UCSD-AML1 (cell line): Measurements from ENCODE around the gene DNAJC11.
"Not testable (repeated sequence)": the region's sequence is repeated elsewhere in the genome, so short reads cannot be mapped to it uniquely, and the experiment has no call there.

Experiments used
- DNase-seq: peaks from one replicate; lab custom pipeline; 2025; ENCODE audit not compliant: unreplicated experiment; lab: John Stamatoyannopoulos, UW

The DNAJC11 gene

DNA sequence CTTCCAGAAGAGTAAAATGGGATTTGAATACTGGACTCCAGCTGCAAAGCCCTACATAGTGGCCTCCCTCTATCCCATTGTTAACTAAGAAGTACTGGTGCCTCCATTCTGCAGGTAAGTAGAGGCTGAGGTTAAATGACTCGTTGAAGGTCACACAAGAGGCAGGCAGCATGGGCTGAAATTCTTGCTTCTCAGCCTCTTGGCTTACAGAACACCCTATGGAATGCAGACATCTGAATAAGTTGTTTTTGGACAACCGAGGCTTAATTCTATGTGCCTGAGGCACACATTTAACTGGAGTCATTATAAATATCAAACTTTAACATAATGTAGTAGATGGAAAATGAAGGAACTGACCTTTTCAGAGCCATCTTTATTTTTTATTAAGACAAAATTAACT lies 5.7 kb downstream of the DNAJC11 start:
- no peak for DNase-seq

DNA sequence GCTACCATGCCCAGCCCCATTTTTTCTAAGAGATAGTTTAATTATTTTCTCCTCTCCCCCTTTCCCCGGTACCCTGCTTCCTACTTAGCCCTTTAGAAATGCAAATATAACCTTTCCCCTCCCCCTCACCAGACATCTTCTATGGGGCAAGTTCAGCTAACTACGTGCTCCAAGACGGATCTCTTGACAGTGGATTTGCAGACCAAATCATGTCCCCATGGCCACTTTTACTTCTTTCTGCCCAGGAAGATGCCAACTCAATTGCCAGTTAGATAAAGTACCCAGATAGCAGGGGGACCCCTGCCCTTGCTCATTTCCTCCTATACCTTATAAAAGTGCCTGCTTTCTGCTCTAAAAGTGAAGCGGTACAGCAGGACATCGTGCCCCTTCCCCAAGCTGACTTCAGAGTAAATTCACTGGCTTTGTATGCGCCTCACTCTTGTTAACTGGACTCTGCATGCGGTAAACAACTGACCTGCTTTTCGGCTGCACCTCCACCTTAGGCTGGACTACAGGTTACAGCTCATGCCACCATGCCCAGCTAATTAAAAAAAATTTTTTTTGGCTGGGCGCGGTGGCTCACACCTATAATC lies 7.4 kb downstream of the DNAJC11 start:
- DNase-seq = no peak

DNA sequence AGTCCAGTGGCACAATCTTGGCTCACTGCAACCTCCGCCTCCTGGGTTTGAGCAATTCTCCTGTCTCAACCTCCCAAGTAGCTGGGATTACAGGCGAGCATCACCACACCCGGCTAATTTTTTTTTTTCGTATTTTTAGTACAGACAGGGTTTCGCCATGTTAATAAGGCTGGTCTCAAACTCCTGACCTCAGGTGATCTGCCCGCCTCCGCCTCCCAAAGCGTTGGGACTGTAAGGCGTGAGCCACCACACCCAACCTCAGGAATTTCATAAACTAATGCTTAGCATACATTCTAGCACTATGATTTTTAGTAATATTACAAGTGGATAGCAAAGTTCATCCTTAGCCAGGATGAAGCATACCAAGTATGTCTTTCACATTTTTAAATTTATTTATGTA lies 8.7 kb downstream of the DNAJC11 start:
- no peak for DNase-seq

DNA sequence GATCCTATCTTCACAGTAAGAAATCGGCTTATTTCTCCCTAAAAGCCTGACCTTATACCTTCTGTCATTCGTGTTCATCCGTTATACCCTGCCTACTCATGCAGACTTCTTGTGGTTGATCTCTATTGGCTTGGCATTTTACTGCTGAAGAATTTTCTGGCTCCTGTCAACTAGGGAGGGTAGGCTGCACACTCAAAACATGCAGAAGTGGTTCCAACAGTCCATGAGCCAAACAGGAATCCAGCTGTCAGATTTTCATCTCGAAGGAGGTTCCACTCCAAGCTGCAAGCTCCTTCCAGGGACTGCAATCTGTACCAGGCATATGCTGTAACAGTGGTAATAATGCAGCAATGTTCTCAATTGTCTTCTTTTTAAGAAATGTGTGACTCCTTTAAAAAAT lies 10.1 kb downstream of the DNAJC11 start:
- DNase-seq = no peak

DNA sequence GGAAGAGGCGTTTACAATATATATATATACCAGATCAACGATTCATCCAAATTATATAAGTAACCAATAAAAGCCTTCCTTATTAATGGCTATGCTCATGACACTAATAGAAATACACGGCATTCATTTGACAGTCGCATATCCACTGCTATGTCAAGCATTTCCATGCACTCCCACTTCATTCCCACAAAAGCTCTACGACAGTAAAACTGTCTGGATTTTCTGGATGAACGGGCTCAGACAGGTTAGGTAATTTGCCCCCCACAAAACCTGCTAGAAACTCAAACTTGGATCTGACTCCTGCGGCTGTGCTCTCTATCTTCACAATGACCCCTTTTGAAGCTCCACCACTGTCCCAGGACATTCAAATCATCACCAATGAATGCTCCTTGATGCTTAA lies 11.4 kb downstream of the DNAJC11 start:
- no peak for DNase-seq

DNA sequence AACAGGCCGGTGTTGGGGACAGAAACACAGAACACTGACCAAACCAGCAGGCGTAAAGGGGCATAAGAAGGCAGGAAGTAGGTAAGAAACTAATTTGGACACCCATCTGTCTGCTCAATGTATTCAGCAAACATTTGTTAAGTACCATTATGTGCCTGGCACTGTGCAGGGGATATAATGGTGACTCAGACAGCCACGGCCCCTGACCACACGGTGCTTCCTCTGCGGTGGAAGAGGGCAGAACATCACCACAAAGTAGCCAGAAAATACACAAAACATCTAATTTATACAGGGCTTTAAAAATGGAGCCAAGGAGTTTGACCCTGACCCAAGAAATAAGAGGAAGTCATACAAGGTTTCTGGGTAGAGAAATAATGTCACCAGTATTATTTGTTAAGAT lies 12.9 kb downstream of the DNAJC11 start:
- DNase-seq = peak; percentile 16

DNA sequence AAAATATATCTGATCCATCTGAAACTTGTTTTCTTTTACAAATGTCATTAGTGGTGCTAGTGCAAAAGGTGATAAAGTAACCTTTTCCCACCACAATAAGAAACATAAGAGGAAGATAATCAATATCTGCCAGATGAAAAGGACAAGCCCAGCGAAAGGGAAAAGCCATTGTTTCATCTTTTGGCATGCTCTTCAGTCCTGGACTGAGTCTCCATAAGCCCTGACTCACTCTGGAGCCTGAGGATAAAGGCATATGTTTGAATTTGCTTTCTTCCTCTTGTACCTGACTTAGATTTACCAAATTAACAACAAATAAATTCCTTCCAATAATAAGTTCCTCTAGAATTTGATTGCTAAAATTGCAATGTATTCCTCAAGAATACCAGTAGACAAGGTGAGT lies 13.6 kb downstream of the DNAJC11 start:
- DNase-seq = no peak

DNA sequence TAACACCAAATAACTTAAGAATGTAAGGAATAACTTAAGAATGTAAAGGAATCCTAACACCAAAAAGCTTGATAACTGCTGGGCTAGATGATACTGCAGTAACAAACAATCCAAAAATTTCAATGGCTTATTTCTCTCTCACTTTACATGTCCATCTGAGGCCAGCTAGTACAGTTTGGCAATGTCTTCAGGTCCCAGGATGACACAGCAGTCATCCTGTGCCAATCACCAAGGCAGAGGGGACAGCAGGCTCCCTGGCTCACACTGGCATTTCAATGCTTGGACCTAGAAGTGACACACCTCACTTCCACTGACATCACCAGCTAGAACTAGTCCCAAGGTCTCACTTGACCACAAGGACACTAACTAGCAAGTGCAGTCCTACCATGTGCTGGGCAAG lies 15.3 kb downstream of the DNAJC11 start:
- DNase-seq = no peak

DNA sequence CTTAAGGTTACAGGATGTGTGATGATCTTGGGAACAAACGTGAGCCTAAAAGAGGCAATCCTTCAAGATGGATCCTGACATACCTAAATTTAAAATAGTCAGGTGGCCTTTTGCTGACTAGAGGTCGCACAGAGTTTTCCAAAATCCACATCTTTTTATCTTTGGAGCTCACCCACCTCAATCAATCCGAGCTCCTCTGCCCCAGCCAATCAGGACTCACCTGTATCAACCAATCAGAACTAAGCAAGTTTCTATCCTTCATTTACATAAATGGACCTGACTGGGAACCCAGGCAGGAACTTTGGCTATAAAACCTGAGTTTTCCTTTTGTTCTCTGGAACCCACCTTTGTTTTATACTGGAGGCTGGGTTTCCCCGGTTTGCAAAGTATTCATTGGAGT lies 16.2 kb downstream of the DNAJC11 start:
- no peak for DNase-seq

DNA sequence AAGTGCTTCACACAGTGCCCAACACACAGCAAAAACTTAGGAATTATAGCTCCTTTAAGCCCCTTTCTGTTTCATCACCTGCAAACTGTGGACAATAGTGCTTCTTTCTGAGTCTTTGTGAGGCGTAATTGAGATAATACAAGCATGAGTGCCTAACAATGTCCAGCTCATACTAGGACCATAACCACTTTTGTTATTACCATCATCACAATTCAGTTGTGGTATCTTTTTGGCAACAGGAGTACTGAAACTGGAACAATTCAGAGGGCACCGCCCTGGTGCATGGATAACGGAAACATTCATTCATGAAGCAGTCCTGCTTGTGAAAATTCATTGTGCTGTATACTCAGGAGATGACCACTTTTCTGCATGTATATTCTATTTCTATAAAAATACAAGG lies 18.2 kb downstream of the DNAJC11 start:
- DNase-seq = no peak

DNA sequence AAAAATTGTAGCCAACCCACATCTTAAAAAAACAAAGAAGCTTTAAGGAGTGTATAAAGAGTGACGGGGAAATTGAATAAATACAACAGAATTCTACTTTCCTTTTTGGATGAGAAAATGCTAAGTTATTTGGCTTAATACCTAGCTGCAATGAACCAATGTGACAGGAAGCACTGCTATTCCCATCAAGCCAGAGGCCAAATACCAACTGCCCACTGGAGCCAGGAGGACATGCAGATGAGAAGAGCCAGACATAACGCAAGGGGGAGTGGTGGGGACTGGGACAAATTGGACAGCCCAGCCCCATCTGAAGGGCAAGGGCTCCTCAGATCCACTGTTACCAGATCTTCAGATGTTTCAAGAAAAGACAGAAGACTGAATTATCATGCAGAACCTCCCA lies 25.7 kb downstream of the DNAJC11 start:
- DNase-seq = no peak

DNA sequence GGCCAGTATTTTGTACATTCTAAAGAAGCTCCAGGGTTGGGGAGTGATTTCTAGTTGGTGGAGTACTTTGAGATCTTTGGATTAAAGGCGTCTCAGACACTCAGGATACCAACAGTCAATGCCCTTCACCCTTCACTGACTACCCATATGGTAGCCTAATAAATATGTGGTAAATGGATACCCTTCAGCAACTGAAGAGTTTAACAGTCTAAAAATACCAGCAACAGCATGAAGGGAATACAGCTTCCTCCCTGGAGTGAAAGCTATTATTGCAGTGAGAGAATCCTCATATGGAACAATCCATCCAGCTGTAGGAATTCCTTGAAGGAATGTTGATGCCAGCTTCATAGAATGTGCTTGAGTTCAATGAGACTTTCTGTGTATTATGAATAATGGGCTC lies 26.8 kb downstream of the DNAJC11 start:
- DNase-seq = no peak

DNA sequence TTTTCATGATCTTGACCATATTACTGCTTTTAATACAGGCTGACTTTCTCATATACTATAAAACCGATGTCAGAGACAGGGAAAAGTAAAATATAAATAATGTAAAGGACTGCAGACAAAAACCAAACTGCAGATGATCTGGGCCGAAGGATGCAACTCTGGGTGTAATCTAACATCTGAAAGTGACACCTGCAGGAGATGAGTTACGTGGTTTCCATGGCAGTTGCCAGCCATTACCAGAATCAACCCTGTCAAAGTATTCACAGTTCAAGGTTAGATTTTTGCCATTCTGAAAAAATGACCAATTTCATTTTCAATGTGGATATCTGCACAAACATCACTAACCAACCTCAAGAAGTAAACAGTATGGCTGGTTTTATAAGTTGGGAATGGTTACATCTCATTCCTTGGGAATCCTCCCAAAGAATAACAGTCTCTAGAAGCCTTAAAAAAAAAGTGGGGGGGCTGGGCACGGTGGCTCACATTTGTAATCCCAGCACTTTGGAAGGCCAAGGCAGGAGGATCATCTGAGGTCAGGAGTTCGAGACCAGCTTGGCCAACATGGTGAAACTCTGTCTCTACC lies 27.7 kb downstream of the DNAJC11 start:
- DNase-seq = no peak

DNA sequence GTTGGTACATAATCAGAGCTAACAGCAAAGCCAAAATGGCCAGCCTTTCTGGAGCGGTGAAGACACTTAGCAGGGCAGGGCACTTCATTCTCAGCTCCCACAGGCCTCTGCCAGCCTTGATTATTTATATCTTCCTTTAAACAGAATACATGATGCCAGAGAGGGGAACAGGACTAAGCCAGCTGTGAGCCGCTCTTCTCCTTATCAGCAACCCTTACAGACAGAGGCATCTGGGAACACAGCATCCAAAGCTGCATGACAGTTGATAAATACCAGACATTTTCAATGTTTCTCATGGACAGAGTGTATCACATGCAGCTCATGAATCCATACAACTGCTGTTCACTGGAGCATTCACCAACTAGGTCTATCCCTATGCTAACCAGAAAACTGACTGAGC lies 29.1 kb downstream of the DNAJC11 start:
- no peak for DNase-seq

DNA sequence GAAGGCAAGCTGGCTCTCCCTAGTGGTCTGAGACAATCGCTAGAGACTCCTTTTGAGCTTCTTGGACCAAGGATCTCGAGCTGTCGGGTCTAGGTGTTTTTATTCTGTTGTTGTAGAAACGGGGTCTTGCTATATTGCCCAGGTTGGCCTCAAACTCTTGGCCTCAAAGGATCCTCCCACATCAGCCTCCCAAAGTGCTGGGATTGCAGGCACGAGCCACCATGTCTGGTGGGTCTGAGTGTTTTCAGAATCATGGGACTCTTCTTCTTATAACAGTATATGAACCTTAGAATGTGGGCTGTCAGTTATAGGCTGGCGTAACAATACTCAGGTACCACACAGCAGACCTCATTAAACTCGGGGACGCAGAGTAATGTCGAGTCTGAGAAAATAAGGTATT lies 33.1 kb downstream of the DNAJC11 start:
- DNase-seq = no peak

DNA sequence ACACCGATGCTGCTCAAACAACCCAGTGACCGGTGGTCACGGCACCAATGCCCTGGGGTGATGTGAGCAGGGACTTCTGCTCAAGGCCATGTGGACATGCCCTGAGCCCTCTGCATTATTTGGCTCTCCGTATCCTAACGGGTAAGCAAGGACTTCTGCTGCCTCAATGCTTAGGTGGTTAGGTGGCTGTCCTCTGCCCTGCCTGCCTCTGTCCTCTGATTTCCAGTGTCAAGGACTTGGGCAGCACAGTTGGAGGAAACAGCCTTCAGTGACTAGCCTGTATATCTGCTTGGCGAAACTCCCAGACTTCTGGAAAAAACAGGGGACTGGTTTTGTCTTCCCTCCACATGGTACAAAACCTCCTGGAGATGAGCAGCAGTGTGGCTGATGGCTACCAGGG lies 34.5 kb downstream of the DNAJC11 start:
- DNase-seq = no peak

DNA sequence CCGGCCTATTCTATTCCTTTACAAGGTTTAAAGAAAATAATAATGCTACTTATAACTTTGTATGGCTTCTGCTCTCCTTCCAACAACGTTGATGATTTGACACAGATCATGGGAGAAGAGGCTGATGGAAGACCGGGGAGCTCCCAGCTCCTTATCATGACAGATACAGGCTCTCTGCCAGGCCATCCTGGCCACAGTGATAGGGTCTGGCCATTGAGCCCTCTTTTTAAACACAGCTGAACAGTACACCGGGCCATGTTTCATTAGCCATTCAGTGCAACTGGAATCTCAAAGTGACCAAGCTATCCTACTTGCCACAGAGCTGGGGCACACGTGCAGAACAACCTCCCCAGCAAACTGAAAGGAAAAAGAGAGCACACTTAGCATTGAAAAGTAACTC lies 34.9 kb downstream of the DNAJC11 start:
- DNase-seq = no peak

DNA sequence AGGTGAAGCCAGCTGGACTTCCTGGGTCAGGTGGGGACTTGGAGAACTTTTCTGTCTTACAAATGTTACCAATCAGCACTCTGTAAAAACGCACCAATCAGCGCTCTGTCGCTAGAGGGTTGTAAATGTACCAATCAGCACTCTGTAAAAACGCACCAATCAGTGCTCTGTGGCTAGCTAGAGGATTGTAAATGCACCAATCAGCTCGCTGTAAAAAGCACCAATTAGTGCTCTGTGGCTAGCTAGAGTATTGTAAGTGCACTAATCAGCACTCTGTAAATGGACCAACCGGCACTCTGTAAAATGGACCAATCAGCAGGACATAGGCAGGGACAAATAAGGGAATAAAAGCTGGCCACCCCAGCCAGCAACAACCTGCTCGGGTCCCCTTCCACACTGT lies 39.1 kb downstream of the DNAJC11 start:
- DNase-seq = not testable (repeated sequence)

DNA sequence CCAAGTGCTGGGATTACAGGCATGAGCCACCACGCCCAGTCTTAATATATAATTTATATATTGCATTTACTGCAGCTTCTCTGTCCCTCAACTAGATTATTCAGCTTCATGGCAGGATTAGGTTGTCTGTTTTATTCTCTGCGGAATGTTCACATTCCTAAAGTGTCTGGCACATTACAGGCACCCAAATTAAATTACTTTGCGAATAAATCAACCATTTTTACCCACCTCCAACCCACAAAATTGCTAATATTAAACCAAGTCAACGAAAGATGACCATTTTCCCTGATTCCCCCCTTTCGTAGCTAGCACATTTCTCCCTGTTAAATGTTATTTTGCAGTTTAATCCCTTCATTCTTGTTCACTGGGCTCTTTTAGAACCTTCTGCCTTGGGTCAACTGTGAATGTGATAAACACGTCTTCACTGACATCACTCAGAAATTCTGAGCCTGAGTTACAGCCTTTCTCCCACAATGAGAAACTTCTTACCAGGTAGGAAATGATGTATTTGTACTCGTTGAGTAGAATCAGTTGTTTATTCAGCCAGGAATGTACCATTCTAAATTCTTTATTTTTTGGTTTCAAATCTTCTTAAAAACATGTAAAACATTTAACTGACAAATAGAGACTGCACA lies 41.1 kb downstream of the DNAJC11 start:
- no peak for DNase-seq

DNA sequence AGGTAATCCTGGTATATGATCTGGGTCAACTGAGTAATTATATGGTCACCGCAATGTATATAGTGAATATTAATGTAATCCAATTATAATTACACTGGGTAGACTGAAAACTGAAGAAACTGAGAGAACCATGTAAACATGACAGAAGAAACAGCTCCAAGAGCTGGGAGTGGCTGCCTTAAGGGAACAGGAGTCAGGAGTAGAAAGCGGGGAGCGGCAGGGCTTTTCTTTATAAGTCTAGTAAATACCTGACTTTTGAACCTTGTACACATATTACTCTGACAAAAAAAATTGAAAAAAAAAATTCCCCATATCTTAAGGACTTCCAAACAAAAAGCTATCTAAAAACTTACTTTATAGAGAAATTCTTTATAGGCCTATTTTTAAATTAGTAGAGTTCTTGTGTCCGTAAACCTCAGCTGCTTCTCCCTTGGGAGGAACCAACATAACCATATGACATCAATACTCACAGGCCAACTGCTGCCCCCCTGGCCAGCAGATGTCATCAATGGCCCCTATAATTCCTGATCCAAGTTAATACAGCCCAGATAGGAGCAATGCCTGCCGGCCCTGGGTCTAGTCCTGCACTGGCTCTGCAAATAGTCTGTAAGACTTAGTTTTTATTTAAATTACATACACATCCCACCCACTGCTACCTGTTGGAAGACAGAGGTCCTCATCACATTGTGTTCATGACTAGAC lies 43.1 kb downstream of the DNAJC11 start:
- no peak for DNase-seq

DNA sequence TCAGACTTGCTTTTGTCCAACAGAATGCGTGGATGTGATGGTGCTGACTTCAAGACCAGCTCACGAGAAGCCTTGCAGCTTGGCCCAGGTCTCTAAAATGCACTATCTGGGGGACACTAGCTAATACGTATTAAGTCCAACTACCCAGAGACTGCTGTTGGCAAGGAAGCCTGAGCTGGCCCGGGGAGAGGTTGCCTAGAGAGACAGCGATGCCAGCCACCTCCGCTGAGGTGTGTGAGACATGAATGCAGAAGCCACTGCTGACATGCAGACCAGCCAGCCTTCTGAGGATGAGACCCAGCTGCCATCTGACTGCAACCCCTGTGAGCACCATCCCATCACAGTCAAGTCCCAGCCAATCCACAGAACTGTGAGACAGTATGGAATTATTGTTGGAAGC lies 44.5 kb downstream of the DNAJC11 start:
- DNase-seq = no peak
